Heart right ventricle (tissue), 16 donors: ENCODE measurements around the gene SAMD1. TPM values are rescaled to one million over a fixed set of nuclear protein-coding genes. Genes with fewer than 3 reads are reported as not detected.
"Not testable (repeated sequence)": the region's sequence is repeated elsewhere in the genome, so short reads cannot be mapped to it uniquely, and the experiment has no call there.

Source experiments
- ATAC-seq, 8 donors: fragments of 200-7000 bp; cut with Tn5 transposase; one replicate each; pipeline ENCODE4 v1.9.1; 2020; ENCODE audit warnings: mild to moderate bottlenecking in 8 of 8, moderate library complexity in 8 of 8, moderate number of reproducible peaks in 1 of 8
- DNase-seq, 2 donors: peaks; one replicate each; pipeline ENCODE4 v3.0.0-alpha.2; 2020
- H3K27ac ChIP-seq, 10 donors: fragments of 200-600 bp; sonication (generic) in 2 of 10; one replicate each; pipeline versions ENCODE4 v1.5.0 to v1.8.0; 2020 to 2022; ENCODE audit warnings: mild to moderate bottlenecking in 3 of 10
- H3K27me3 ChIP-seq, 7 donors: fragments of 200-600 bp; one replicate each; pipeline ENCODE4 v1.8.0; 2021 to 2022; ENCODE audit warnings: mild to moderate bottlenecking in 2 of 7
- H3K36me3 ChIP-seq, 9 donors: fragments of 200-600 bp; sonication (generic) in 1 of 9; one replicate each; pipeline versions ENCODE4 v1.5.0 to v1.8.0; 2020 to 2022; ENCODE audit warnings: mild to moderate bottlenecking in 2 of 9
- H3K4me1 ChIP-seq, 9 donors: fragments of 200-600 bp; sonication (generic) in 1 of 9; one replicate each; pipeline versions ENCODE4 v1.5.0 to v1.8.0; 2020 to 2022; ENCODE audit warnings: mild to moderate bottlenecking in 4 of 9
- H3K4me3 ChIP-seq, 10 donors: fragments of 200-600 bp; sonication (generic) in 2 of 10; one replicate each; pipeline versions ENCODE4 v1.5.0 to v1.8.0; 2020 to 2022; ENCODE audit warnings: mild to moderate bottlenecking in 7 of 10, moderate library complexity in 2 of 10
- H3K9me3 ChIP-seq, 11 donors: fragments of 200-600 bp in 10 of 11; sonication (generic) in 2 of 11; one replicate each; pipeline versions ENCODE4 v1.5.0 to v1.8.0; 2013 to 2022; ENCODE audit warnings: mild to moderate bottlenecking in 2 of 11, control low read depth in 1 of 11, moderate library complexity in 1 of 11
- WGBS, 2 donors: extraction: QIAGEN DNeasy Blood & Tissue Kit; methylation state at CpG; one replicate each; pipeline ENCODE4 v1.1.7; 2013; ENCODE audit warnings: inconsistent platforms in 1 of 2; 5-methylcytosine and 5-hydroxymethylcytosine counted together
- intact Hi-C, 10 donors: fragments of 100-400 bp; cut with DNase I; formaldehyde crosslinking; loops; one replicate each; pipeline versions ENCODE4 v1.11.1 to v1.14.2; 2022
- polyA plus RNA-seq, 2 donors: library from polyadenylated mRNA; stranded (reverse); fragments of 200-250 nt; gene quantifications; one replicate each; pipeline ENCODE4 v1.2.3, GENCODE V29; 2013
- total RNA-seq, 10 donors: library from RNA; stranded (reverse); fragmentation: NEBNext Ultra II Directional in 3 of 10; extraction: Animal tissue kit (Norgen Biotek cat#: 25700) in 3 of 10; gene quantifications; one replicate each; pipeline versions ENCODE4 v1.2.1 to v1.2.4, GENCODE V29; 2021 to 2023
- TF ChIP-seq, protein P1 (sequence below), 9 donors: fragments of 200-600 bp; sonication (generic) in 2 of 9; IDR thresholded peaks; one replicate each; pipeline versions ENCODE4 v1.5.0 to v1.8.0; 2021 to 2022; ENCODE audit warnings: antibody characterized with exemption in 9 of 9, mild to moderate bottlenecking in 5 of 9, moderate library complexity in 1 of 9
- donor health status: Arrhythmogenic right ventricular cardiomyopathy.
- donor health status: ischemic (EF 13 %, LVEDD 7.1; RV severe dilation, severe dysfunction).
- donor health status: healthy with polysubstance abuse.
- donor health status: DM: no; HTN: yes; CAD: no.
- donor health status: DM: no; HTN: no; CAD: no.
- donor health status: ischemic (EF 25% LVEDD 6.9; RV normal size, moderate dysfunction).
- donor health status: ischemic (EF 25% LVEDD 5.7; RV mildly dilated, moderate dysfunction).
- donor health status: healthy.
- donor health status: DM: yes; HTN: yes; CAD: no.
- donor health status: Ischemic cardiomyopathy.
- donor health status: ischemic (EF 35%, LVEDD 5.7; RV mildly dilated, moderate dysfunction).
- donor health status: nonischemic (EF 11% LVEDD 7.7; RV severe dilation, severe dysfunction).
- donor health status: DM: yes; HTN: yes; CAD: no.
- donor health status: PGD.
- donor health status: ischemic (EF 29% LVEDD 5.4; RV normal size, mild dysfunction).
- donor health status: nonischemic (EF 23%, LVEDD 6.1; RV moderate dilation, normal function).

SAMD1 gene
- total and polyA plus RNA-seq, 12 donors: 26.7 to 55.3 (median 34.7) TPM

DNA sequence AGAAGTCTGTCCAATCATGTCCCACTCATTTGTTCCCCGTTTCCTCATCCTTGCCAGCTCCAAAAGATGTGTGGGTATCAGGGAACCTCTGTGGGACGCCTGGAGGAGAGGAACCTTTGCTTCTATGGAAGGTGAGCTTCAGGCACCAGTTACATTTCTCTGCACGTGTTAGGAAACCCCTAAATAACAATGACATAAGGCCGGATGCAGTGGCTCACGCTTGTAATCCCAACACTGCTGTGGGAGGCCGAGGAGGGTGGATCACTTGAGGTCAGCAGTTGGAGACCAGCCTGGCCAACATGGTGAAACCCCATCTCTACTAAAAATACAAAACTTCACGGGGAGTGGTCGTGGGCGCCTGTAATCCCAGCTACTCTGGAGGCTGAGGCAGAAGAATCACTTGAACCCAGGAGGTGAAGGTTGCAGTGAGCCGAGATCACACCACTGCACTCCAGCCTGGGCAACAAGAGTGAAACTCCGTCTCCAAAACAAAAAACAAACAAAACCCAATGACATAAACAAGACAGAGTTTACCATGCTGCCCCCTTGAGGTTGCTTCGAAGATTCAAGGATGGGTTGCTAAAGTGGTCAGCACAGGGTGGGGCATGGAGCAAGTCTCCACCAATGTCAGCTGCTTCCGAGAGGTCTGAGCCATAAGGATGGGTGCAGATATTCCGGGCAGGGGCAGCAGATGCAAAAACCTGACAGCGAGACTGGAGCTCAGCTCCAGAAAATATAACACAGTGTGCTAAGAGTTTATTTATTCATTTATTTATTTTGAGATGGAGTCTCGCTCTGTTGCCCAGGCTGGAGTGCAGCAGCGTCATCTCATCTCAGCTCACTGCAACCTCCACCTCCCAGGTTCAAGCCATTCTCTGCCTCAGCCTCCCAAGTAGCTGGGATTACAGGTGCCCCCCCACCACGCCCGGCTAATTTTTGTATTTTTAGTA is 47.6 kb downstream of the SAMD1 start:
- H3K36me3 ChIP-seq: peaks cover 0 to 60% (median 0%) of the 10 kb centered on the region in 9 donors
- not testable (repeated sequence) for H3K9me3 ChIP-seq, H3K27me3 ChIP-seq, H3K4me3 ChIP-seq
- H3K4me1 ChIP-seq: peaks cover 0 to 10% (median 9%) of the 10 kb centered on the region in 9 donors
- TF ChIP-seq, protein P1, sequence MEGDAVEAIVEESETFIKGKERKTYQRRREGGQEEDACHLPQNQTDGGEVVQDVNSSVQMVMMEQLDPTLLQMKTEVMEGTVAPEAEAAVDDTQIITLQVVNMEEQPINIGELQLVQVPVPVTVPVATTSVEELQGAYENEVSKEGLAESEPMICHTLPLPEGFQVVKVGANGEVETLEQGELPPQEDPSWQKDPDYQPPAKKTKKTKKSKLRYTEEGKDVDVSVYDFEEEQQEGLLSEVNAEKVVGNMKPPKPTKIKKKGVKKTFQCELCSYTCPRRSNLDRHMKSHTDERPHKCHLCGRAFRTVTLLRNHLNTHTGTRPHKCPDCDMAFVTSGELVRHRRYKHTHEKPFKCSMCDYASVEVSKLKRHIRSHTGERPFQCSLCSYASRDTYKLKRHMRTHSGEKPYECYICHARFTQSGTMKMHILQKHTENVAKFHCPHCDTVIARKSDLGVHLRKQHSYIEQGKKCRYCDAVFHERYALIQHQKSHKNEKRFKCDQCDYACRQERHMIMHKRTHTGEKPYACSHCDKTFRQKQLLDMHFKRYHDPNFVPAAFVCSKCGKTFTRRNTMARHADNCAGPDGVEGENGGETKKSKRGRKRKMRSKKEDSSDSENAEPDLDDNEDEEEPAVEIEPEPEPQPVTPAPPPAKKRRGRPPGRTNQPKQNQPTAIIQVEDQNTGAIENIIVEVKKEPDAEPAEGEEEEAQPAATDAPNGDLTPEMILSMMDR (IDR thresholded peaks at IDR 0.05): peak in 8 of 9 donors; percentile 14 to 77 (median 62)
- peak overlapping the region; percentile 6 to 68 (median 50) for H3K27ac ChIP-seq
- ATAC-seq: peak; percentile 62 to 88 (median 82)
- 52 to 53% methylated on average over 19 of the region's 19 CpGs for WGBS, 2 donors
- intact Hi-C loops: loop anchor here in 6 of 10 donors (1.0 to 10.0 kb wide), 7 partner anchors 78 to 448 kb away; partner anchors contain the start of gene DCAF15 (in 1 of the 6)
- peak in 1 of 2 donors; percentile 60 for DNase-seq

DNA sequence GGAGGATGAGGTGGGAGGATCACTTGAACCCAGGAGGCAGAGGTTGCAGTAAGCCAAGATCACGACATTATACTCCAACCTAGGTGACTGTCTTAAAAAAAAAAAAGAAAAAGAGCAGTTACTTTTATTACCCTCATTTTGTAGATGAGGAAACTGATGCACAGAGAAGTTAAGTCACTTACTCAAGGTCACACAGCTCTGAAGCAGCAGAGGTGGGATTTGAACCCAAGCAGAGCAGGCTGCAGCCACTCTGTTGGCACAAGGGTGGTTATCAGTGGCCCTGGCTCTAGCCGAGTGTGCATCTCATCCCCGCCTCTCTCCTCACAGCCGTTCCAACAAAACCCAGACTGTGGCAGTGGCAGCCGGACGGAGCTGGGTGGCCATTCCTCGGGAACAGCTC is 51.4 kb downstream of the SAMD1 start:
- 89 to 93% methylated on average over 7 of the region's 7 CpGs for WGBS, 2 donors
- intact Hi-C loops: loop anchor here in 2 of 10 donors (10.0 kb wide), 2 partner anchors 84 to 154 kb away; partner anchors contain the start of gene DCAF15 (in 1 of the 2)
- Histone ChIP-seq H3K27me3 (no peaks in the 10 kb centered on the region), H3K4me3 (no peak overlapping the region), H3K4me1 (peaks cover 0 to 26% (median 10%) of the 10 kb centered on the region in 9 donors), H3K9me3 (no peaks in the 10 kb centered on the region), H3K36me3 (peaks cover 0 to 55% (median 0%) of the 10 kb centered on the region in 9 donors), H3K27ac (no peak overlapping the region)
- ATAC-seq (no peak), DNase-seq (no peak)
- TF ChIP-seq, protein P1 (IDR thresholded peaks at IDR 0.05): no peak

Other genes with a start within 250 kb of the SAMD1 start
- gene NANOS3, start 213.6 kb downstream of the SAMD1 start, total RNA-seq: 1 to 10 TPM in 3 of 10 donors, under 1 TPM in 3, not detected in 4; 0.37 to 1.5 (median 0.98) TPM
- gene NANOS3, start 213.6 kb downstream of the SAMD1 start, polyA plus RNA-seq: 1 to 10 TPM in 1 of 2 donors, under 1 TPM in 1; 0.41 to 2.9 TPM
- under 1 TPM in 8 of 10 donors, not detected in 2; 0.19 to 0.88 (median 0.63) TPM for gene BRME1, start 184.6 kb downstream of the SAMD1 start, total RNA-seq
- gene BRME1, start 184.6 kb downstream of the SAMD1 start, polyA plus RNA-seq: 1 to 10 TPM in 1 of 2 donors, under 1 TPM in 1; 0.38 to 2.0 TPM
- gene CC2D1A, start 184.6 kb downstream of the SAMD1 start, total RNA-seq: 10 to 100 TPM; 13.2 to 30.2 (median 19.0) TPM
- gene CC2D1A, start 184.6 kb downstream of the SAMD1 start, polyA plus RNA-seq: 10 to 100 TPM; 16.5 to 49.8 TPM
- 1 to 10 TPM in 7 of 10 donors, under 1 TPM in 3; 0.76 to 6.2 (median 1.8) TPM for gene PODNL1, start 152.3 kb downstream of the SAMD1 start, total RNA-seq
- 1 to 10 TPM in 1 of 2 donors, under 1 TPM in 1; 0.90 to 2.3 TPM for gene PODNL1, start 152.3 kb downstream of the SAMD1 start, polyA plus RNA-seq
- 10 to 100 TPM; 15.5 to 21.2 (median 17.8) TPM for gene DCAF15, start 138.2 kb downstream of the SAMD1 start, total RNA-seq
- 10 to 100 TPM; 26.8 to 50.0 TPM for gene DCAF15, start 138.2 kb downstream of the SAMD1 start, polyA plus RNA-seq
- 10 to 100 TPM; 10.4 to 15.8 (median 12.0) TPM for gene RFX1, start 84.4 kb downstream of the SAMD1 start, total RNA-seq
- gene RFX1, start 84.4 kb downstream of the SAMD1 start, polyA plus RNA-seq: 1 to 10 TPM; 2.7 to 5.9 TPM
- gene RLN3, start 62.6 kb downstream of the SAMD1 start, total RNA-seq: not detected
- gene RLN3, start 62.6 kb downstream of the SAMD1 start, polyA plus RNA-seq: not detected
- gene IL27RA, start 59.0 kb downstream of the SAMD1 start, total RNA-seq: 1 to 10 TPM; 2.4 to 7.6 (median 3.4) TPM
- gene IL27RA, start 59.0 kb downstream of the SAMD1 start, polyA plus RNA-seq: 1 to 10 TPM; 4.6 to 5.9 TPM
- under 1 TPM in 5 of 10 donors, not detected in 5; 0.14 to 0.94 (median 0.38) TPM for gene PALM3, start 28.7 kb downstream of the SAMD1 start, total RNA-seq
- under 1 TPM in 1 of 2 donors, not detected in 1; 0.14 TPM for gene PALM3, start 28.7 kb downstream of the SAMD1 start, polyA plus RNA-seq
- 10 to 100 TPM in 1 of 10 donors, 1 to 10 TPM in 9; 3.1 to 10.3 (median 5.9) TPM for gene MISP3, start 18.0 kb downstream of the SAMD1 start, total RNA-seq
- gene MISP3, start 18.0 kb downstream of the SAMD1 start, polyA plus RNA-seq: 10 to 100 TPM in 1 of 2 donors, 1 to 10 TPM in 1; 5.7 to 12.4 TPM
- gene C19orf67, start 5.0 kb downstream of the SAMD1 start, total RNA-seq: not detected
- gene C19orf67, start 5.0 kb downstream of the SAMD1 start, polyA plus RNA-seq: not detected
- 100 to 1,000 TPM; 473 to 691 (median 518) TPM for gene PRKACA, start 27.0 kb upstream of the SAMD1 start, total RNA-seq
- gene PRKACA, start 27.0 kb upstream of the SAMD1 start, polyA plus RNA-seq: 100 to 1,000 TPM; 196 to 214 TPM
- 1 to 10 TPM in 3 of 10 donors, under 1 TPM in 7; 0.17 to 5.6 (median 0.63) TPM for gene ASF1B, start 45.8 kb upstream of the SAMD1 start, total RNA-seq
- gene ASF1B, start 45.8 kb upstream of the SAMD1 start, polyA plus RNA-seq: under 1 TPM; 0.59 to 0.90 TPM
- gene ADGRL1, start 115.4 kb upstream of the SAMD1 start, total RNA-seq: 10 to 100 TPM in 9 of 10 donors, 1 to 10 TPM in 1; 9.0 to 31.9 (median 13.1) TPM
- gene ADGRL1, start 115.4 kb upstream of the SAMD1 start, polyA plus RNA-seq: 10 to 100 TPM in 1 of 2 donors, 1 to 10 TPM in 1; 5.1 to 12.5 TPM